Liver (tissue), 9 donors: ENCODE results near the gene MT1F. TPM values are rescaled to one million over a fixed set of nuclear protein-coding genes. Genes with fewer than 3 reads are reported as not detected.

ENCODE experiments used
- DNase-seq: peaks from one replicate; pipeline ENCODE4 v3.0.0-alpha.2; 2017; ENCODE audit warnings: low spot score
- H3K27ac ChIP-seq, 2 donors: one replicate each; pipeline ENCODE4 v1.7.0; 2013; ENCODE audit warnings: inconsistent platforms in 2 of 2, low read length in 2 of 2, control low read depth in 1 of 2, low read depth in 1 of 2, mild to moderate bottlenecking in 1 of 2
- H3K27me3 ChIP-seq, 4 donors: one replicate each; pipeline versions ENCODE4 v1.6.1 to v1.7.0; 2013; ENCODE audit warnings: low read length in 3 of 4, inconsistent platforms in 1 of 4, mild to moderate bottlenecking in 1 of 4, moderate library complexity in 1 of 4; ENCODE audit not compliant: control insufficient read depth in 4 of 4, insufficient read depth in 4 of 4
- H3K36me3 ChIP-seq, 4 donors: one replicate each; pipeline versions ENCODE4 v1.6.1 to v1.7.0; 2013; ENCODE audit warnings: low read length in 3 of 4, mild to moderate bottlenecking in 3 of 4, low read depth in 1 of 4, moderate library complexity in 1 of 4; ENCODE audit not compliant: control insufficient read depth in 4 of 4, insufficient read depth in 3 of 4
- H3K4me1 ChIP-seq, 4 donors: one replicate each; pipeline versions ENCODE4 v1.6.1 to v1.7.0; 2013; ENCODE audit warnings: low read length in 3 of 4, mild to moderate bottlenecking in 3 of 4, moderate library complexity in 1 of 4; ENCODE audit not compliant: control insufficient read depth in 4 of 4, insufficient read depth in 4 of 4
- H3K4me3 ChIP-seq, 3 donors: one replicate each; pipeline versions ENCODE4 v1.6.1 to v1.7.0; 2013; ENCODE audit warnings: low read length in 3 of 3, control low read depth in 1 of 3, low read depth in 1 of 3, mild to moderate bottlenecking in 1 of 3
- H3K9ac ChIP-seq, 2 donors: one replicate each; pipeline ENCODE4 v1.7.0; 2013; ENCODE audit warnings: low read length in 2 of 2, mild to moderate bottlenecking in 2 of 2, moderate library complexity in 2 of 2, control low read depth in 1 of 2, low read depth in 1 of 2
- H3K9me3 ChIP-seq, 4 donors: one replicate each; pipeline versions ENCODE4 v1.6.1 to v1.7.0; 2013; ENCODE audit warnings: low read length in 3 of 4; ENCODE audit not compliant: control insufficient read depth in 4 of 4
- ATF3 ChIP-seq: IDR thresholded peaks from 2 replicates; pipeline ENCODE4 v1.6.1; 2016; ENCODE audit warnings: antibody characterized with exemption
- CTCF ChIP-seq: fragments of 150-350 bp; IDR thresholded peaks from 2 replicates; pipeline ENCODE4 v1.5.1; 2017; ENCODE audit warnings: improper control_type of control experiment, low read depth, low read length; ENCODE audit not compliant: missing input control
- EGR1 ChIP-seq, 2 donors: IDR thresholded peaks; 2 replicates each; pipeline ENCODE4 v1.6.1; 2016 to 2018; ENCODE audit warnings: antibody characterized with exemption in 2 of 2, low read depth in 2 of 2
- FOXA1 ChIP-seq: IDR thresholded peaks from 2 replicates; pipeline ENCODE4 v1.6.1; 2016; ENCODE audit warnings: antibody characterized with exemption
- FOXA2 ChIP-seq: IDR thresholded peaks from 2 replicates; pipeline ENCODE4 v1.6.1; 2016; ENCODE audit warnings: antibody characterized with exemption
- GABPA ChIP-seq, 2 donors: IDR thresholded peaks in 1 of 2; conservative IDR thresholded peaks in 1 of 2; 2 replicates each; pipeline ENCODE4 v1.6.1; 2016; ENCODE audit warnings: antibody characterized with exemption in 2 of 2, mild to moderate bottlenecking in 1 of 2, moderate library complexity in 1 of 2
- HNF4G ChIP-seq: IDR thresholded peaks from 2 replicates; pipeline ENCODE4 v1.6.1; 2016; ENCODE audit warnings: antibody characterized with exemption
- JUND ChIP-seq, 2 donors: IDR thresholded peaks; 2 replicates each; pipeline ENCODE4 v1.6.1; 2016; ENCODE audit warnings: antibody characterized with exemption in 2 of 2
- MAX ChIP-seq: IDR thresholded peaks from 2 replicates; pipeline ENCODE4 v1.6.1; 2016; ENCODE audit warnings: antibody characterized with exemption
- NR2F2 ChIP-seq: IDR thresholded peaks from 2 replicates; pipeline ENCODE4 v1.6.1; 2016; ENCODE audit warnings: antibody characterized with exemption
- RAD21 ChIP-seq, 2 donors: IDR thresholded peaks; 2 replicates each; pipeline ENCODE4 v1.6.1; 2016; ENCODE audit warnings: antibody characterized with exemption in 2 of 2, mild to moderate bottlenecking in 2 of 2
- REST ChIP-seq: IDR thresholded peaks from 2 replicates; pipeline ENCODE4 v1.6.1; 2016; ENCODE audit warnings: antibody characterized with exemption, mild to moderate bottlenecking
- RXRA ChIP-seq, 2 donors: IDR thresholded peaks; 2 replicates each; pipeline ENCODE4 v1.6.1; 2017 to 2018; ENCODE audit warnings: antibody characterized with exemption in 2 of 2, mild to moderate bottlenecking in 1 of 2
- SP1 ChIP-seq: IDR thresholded peaks from 2 replicates; pipeline ENCODE4 v1.6.1; 2018; ENCODE audit warnings: antibody characterized with exemption, mild to moderate bottlenecking
- TAF1 ChIP-seq: conservative IDR thresholded peaks from 2 replicates; pipeline ENCODE4 v1.6.1; 2016; ENCODE audit warnings: antibody characterized with exemption, mild to moderate bottlenecking
- YY1 ChIP-seq: IDR thresholded peaks from 2 replicates; pipeline ENCODE4 v1.6.1; 2016; ENCODE audit warnings: antibody characterized with exemption, mild to moderate bottlenecking
- ZBTB33 ChIP-seq: IDR thresholded peaks from 2 replicates; pipeline ENCODE4 v1.6.1; 2016; ENCODE audit warnings: antibody characterized with exemption
- WGBS: extraction: QIAGEN DNeasy Blood & Tissue Kit; methylation state at CpG from one replicate; pipeline ENCODE4 v1.1.7; 2013; 5-methylcytosine and 5-hydroxymethylcytosine counted together
- polyA plus RNA-seq, 2 donors: library from polyadenylated mRNA; stranded (reverse) in 1 of 2; unstranded in 1 of 2; fragments of 200-250 nt in 1 of 2; fragments of >200 nt in 1 of 2; fragmentation: Nextera tagmentation in 1 of 2; extraction: Ambion mirVana in 1 of 2; gene quantifications; one replicate each; pipeline versions ENCODE4 v1.2.1 to v1.2.3, GENCODE V29; 2013 to 2015
- total RNA-seq, 2 donors: library from RNA; depleted of rRNA; stranded (reverse); fragments of >200 nt; gene quantifications; one replicate each; pipeline ENCODE4 v1.2.3, GENCODE V29; 2014
- donor health status: healthy.
- donor health status: healthy.
- donor health status: healthy.
- donor health status: healthy.
- donor health status: healthy.

The MT1F gene
- total and polyA plus RNA-seq, 4 donors: 14.2 to 895 (median 134) TPM

- no peak for TF ChIP-seq NR2F2
- TF ChIP-seq EGR1 (IDR thresholded peaks at IDR 0.05; ENCODE audit: low read depth in 2 of 2): peak in 1 of 2 donors; percentile 15
- TF ChIP-seq HNF4G: no peak
- TF ChIP-seq RXRA (IDR thresholded peaks at IDR 0.05): peak in 1 of 2 donors; percentile 3
- TF ChIP-seq FOXA1: no peak
- no peak for TF ChIP-seq ATF3
- TF ChIP-seq JUND (IDR thresholded peaks at IDR 0.05): no peak
- no peak for TF ChIP-seq RAD21 (IDR thresholded peaks at IDR 0.05)
- no peak for TF ChIP-seq FOXA2
- no peak for TF ChIP-seq TAF1
- no peak for TF ChIP-seq REST
- no peak for TF ChIP-seq GABPA (IDR thresholded peaks at IDR 0.05 in 1 of 2, conservative IDR thresholded peaks at IDR 0.05 in 1 of 2)
- TF ChIP-seq SP1: no peak
- TF ChIP-seq ZBTB33: no peak
- no peak for TF ChIP-seq CTCF
- no peak for TF ChIP-seq YY1
- TF ChIP-seq MAX: no peak
- peak overlapping the region; percentile 83 for H3K9ac ChIP-seq
These were observed 25.8 kb downstream of the MT1F start for GRCh38 chr16:56683424-56684172.

More at GRCh38 chr16:56683424-56684172, 25.8 kb downstream of the MT1F start:
- DNase-seq: no peak
- Histone ChIP-seq H3K4me1 (peaks cover 4 to 19% (median 10%) of the 10 kb centered on the region in 4 donors), H3K9me3 (no peaks in the 10 kb centered on the region), H3K36me3 (no peaks in the 10 kb centered on the region), H3K27me3 (no peaks in the 10 kb centered on the region), H3K27ac (peak overlapping the region; percentile 80 to 89), H3K4me3 (peak overlapping the region; percentile 60 to 78 (median 77))
- 37% methylated on average over 5 of the region's 5 CpGs for WGBS
